K562 (cell line): ENCODE data around the gene AKAP12. TPM values are rescaled to one million over a fixed set of nuclear protein-coding genes. Genes with fewer than 3 reads are reported as not detected.

ENCODE experiments used
- ATAC-seq: fragments of 200-7000 bp; cut with Tn5 transposase; 3 replicates; pipeline ENCODE4 v1.9.1; 2020; ENCODE audit warnings: moderate library complexity
- BruUV-seq: library from RNA; stranded (reverse); fragments of 400-500 nt; replicated peaks from 2 replicates; lab custom pipeline; 2021; lab: Mats Ljungman, UMichigan
- CTCF ChIA-PET: fragments of 300-600 bp; formaldehyde crosslinking; extraction: SDS; loops from one replicate; lab custom pipeline; 2021; ENCODE audit warnings: low intra/inter-chr PET ratio; lab: Yijun Ruan, JAX
- POLR2A ChIA-PET: fragments of 300-600, 350-650 bp; sonication (Branson Sonifier 250); formaldehyde crosslinking; extraction: SDS; loops from one replicate; lab custom pipeline; 2021; ENCODE audit warnings: antibody characterized with exemption, inconsistent platforms; lab: Yijun Ruan, JAX
- DNase-seq, 4 experiments: peaks; one replicate each; pipeline versions ENCODE4 v3.0.0 to v3.0.0-alpha.2; 2011 to 2018; ENCODE audit warnings: low spot score in 3 of 4, mixed read lengths in 3 of 4; ENCODE audit errors: extremely low read depth in 1 of 4
- FAIRE-seq: peaks from 2 replicates; lab custom pipeline; 2011; peaks lifted over from hg19 to GRCh38; lab: Jason Lieb, UNC
- H2AFZ ChIP-seq: 2 replicates; pipeline ENCODE4 v1.6.0; 2011; ENCODE audit warnings: low read depth, low read length, control low read depth, inconsistent platforms
- H3K27ac ChIP-seq: fragments of 200-600 bp; 3 replicates; pipeline ENCODE4 v1.8.0; 2011; ENCODE audit warnings: low read depth, mild to moderate bottlenecking, control low read depth, inconsistent platforms, low read length, moderate library complexity, mixed read lengths; ENCODE audit errors: extremely low read depth
- H3K27me3 ChIP-seq, 2 experiments: fragments of 300-600 bp in 1 of 2; 2 replicates in 1 of 2; 3 replicates in 1 of 2; pipeline versions ENCODE4 v1.6.0 to v1.8.0; 2011; ENCODE audit warnings: inconsistent platforms in 2 of 2, low read length in 2 of 2, mild to moderate bottlenecking in 1 of 2, mixed read lengths in 1 of 2, moderate library complexity in 1 of 2; ENCODE audit not compliant: control insufficient read depth in 2 of 2, insufficient read depth in 2 of 2
- H3K36me3 ChIP-seq: fragments of 300-600 bp; 3 replicates; pipeline ENCODE4 v1.8.0; 2011; ENCODE audit warnings: mild to moderate bottlenecking, low read length, inconsistent platforms; ENCODE audit not compliant: control insufficient read depth, insufficient read depth
- H3K4me1 ChIP-seq, 2 experiments: fragments of 200-600 bp in 1 of 2; replicated peaks in 1 of 2; 2 replicates in 1 of 2; 3 replicates in 1 of 2; pipeline versions ENCODE4 v1.5.1 to v1.8.0; 2011; ENCODE audit warnings: inconsistent platforms in 2 of 2, low read length in 2 of 2, mild to moderate bottlenecking in 1 of 2, mixed read lengths in 1 of 2, moderate library complexity in 1 of 2; ENCODE audit not compliant: control insufficient read depth in 2 of 2, insufficient read depth in 2 of 2
- H3K4me2 ChIP-seq: 2 replicates; pipeline ENCODE4 v1.6.1; 2011; ENCODE audit warnings: low read length, control low read depth, inconsistent platforms, mixed read lengths; ENCODE audit not compliant: insufficient read depth
- H3K4me3 ChIP-seq: fragments of 200-600 bp; sonication (generic), shearing (Covaris generic); 2 replicates; pipeline ENCODE4 v1.5.1; 2016; ENCODE audit warnings: control low read depth, inconsistent platforms
- H3K79me2 ChIP-seq: fragments of 200-600 bp; 3 replicates; pipeline ENCODE4 v1.8.0; 2011; ENCODE audit warnings: low read length, inconsistent platforms; ENCODE audit not compliant: control insufficient read depth, insufficient read depth
- H3K9ac ChIP-seq, 2 experiments: 2 replicates each; pipeline versions ENCODE4 v1.6.0 to v1.6.1; 2011; ENCODE audit warnings: low read depth in 2 of 2, low read length in 2 of 2, control low read depth in 1 of 2, inconsistent platforms in 1 of 2, mild to moderate bottlenecking in 1 of 2, mixed read lengths in 1 of 2; ENCODE audit not compliant: insufficient read depth in 1 of 2
- H3K9me1 ChIP-seq: one replicate; pipeline ENCODE4 v1.6.0; 2011; ENCODE audit warnings: inconsistent platforms, mild to moderate bottlenecking, low read length, moderate library complexity; ENCODE audit not compliant: control insufficient read depth, insufficient read depth
- H3K9me3 ChIP-seq: replicated peaks from 2 replicates; pipeline ENCODE4 v1.5.1; 2011; ENCODE audit warnings: low read depth, low read length, inconsistent platforms; ENCODE audit not compliant: control insufficient read depth, insufficient read depth
- H4K20me1 ChIP-seq: replicated peaks from 2 replicates; pipeline ENCODE4 v1.6.1; 2011; ENCODE audit warnings: low read length, inconsistent platforms, mixed read lengths; ENCODE audit not compliant: control insufficient read depth, insufficient read depth
- CHD7 ChIP-seq: fragments of 200-600 bp; sonication (generic); IDR thresholded peaks from one replicate; pipeline ENCODE4 v1.6.1; 2012; ENCODE audit warnings: mild to moderate bottlenecking, low read depth, low read length, inconsistent platforms
- ETS2 ChIP-seq: IDR thresholded peaks from 2 replicates; pipeline ENCODE4 v1.6.1; 2016; ENCODE audit warnings: borderline replicate concordance, missing genetic modification characterization, mild to moderate bottlenecking, moderate library complexity, missing compliant biosample characterization; ENCODE audit not compliant: poor library complexity, severe bottlenecking
- ZBED1 ChIP-seq: IDR thresholded peaks from 2 replicates; pipeline ENCODE4 v1.6.1; 2014
- ZBTB1 ChIP-seq: sonication (generic); formaldehyde crosslinking; IDR thresholded peaks from 2 replicates; pipeline ENCODE4 v1.8.1; 2023; ENCODE audit warnings: missing genetic modification reagents, low read depth, mild to moderate bottlenecking, borderline replicate concordance
- ZFP30 ChIP-seq: fragments of 250-450 bp; sonication (Bioruptor Pico); IDR thresholded peaks from 2 replicates; pipeline ENCODE4 v1.8.0; 2022; ENCODE audit warnings: moderate library complexity, mild to moderate bottlenecking, inconsistent platforms, borderline replicate concordance
- ZFP91 ChIP-seq: sonication (generic); formaldehyde crosslinking; IDR thresholded peaks from 2 replicates; pipeline ENCODE4 v1.8.0; 2022; ENCODE audit warnings: mild to moderate bottlenecking, missing genetic modification reagents
- WGBS: fragments of 100-300 bp; shearing (Covaris generic); methylation state at CpG from one replicate; pipeline ENCODE4 v1.1.6; 2016; ENCODE audit warnings: low coverage, mixed read lengths; ENCODE audit not compliant: insufficient coverage; ENCODE audit errors: missing lambda C conversion rate; 5-methylcytosine and 5-hydroxymethylcytosine counted together
- in situ Hi-C: fragments of 300-500 bp; cut with MboI; formaldehyde crosslinking; loops from 4 replicates; pipeline ENCODE4 v1.15.0; 2018; ENCODE audit warnings: inconsistent platforms, mixed read lengths
- intact Hi-C: fragments of 100-400 bp; cut with micrococcal nuclease; formaldehyde crosslinking; loops from 2 replicates; pipeline ENCODE4 v1.14.2; 2022
- polyA plus RNA-seq, 8 experiments: library from polyadenylated mRNA; depleted of rRNA in 4 of 8; stranded (reverse) in 5 of 8; unstranded in 3 of 8; fragments of >200 nt; fragmentation: Nextera tagmentation in 2 of 8; fragmentation: Illumina TruSeq in 1 of 8; extraction: Ambion mirVana in 2 of 8; extraction: Trizol in 1 of 8; gene quantifications; 2 replicates each; pipeline versions ENCODE4 v1.2.1 to v1.2.3, GENCODE V29; 2011 to 2014; ENCODE audit warnings: inconsistent platforms in 1 of 8, missing spikeins in 1 of 8
- total RNA-seq, 7 experiments: library from RNA; depleted of rRNA in 6 of 7; stranded (reverse); fragments of >200 nt in 6 of 7; fragmentation: Illumina TruSeq in 2 of 7; extraction: Trizol in 2 of 7; gene quantifications; 2 replicates each; pipeline versions ENCODE4 v1.2.1 to v1.2.3, GENCODE V29; 2011 to 2021; ENCODE audit warnings: low replicate concordance in 1 of 7

AKAP12 gene
- total and polyA plus RNA-seq, 9 of the 15 experiments (the other 6 are each of a cell fraction or from before 2014, with no cell fraction given): 0.08 to 2.0 (median 0.62) TPM

GRCh38 chr6:151255811-151256210 lies 16.0 kb downstream of the AKAP12 start (continued):
- TF ChIP-seq ZFP91 (no peak), ZBTB1 (CRISPR knock-in tag) (no peak), ZFP30 (CRISPR knock-in tag) (no peak)

GRCh38 chr6:151257985-151258445 lies 18.2 kb downstream of the AKAP12 start:
- in situ Hi-C loops: no loop called here
- ChIA-PET POLR2A (interaction anchor here (0.7 to 1.3 kb wide), 2 partner anchors 14 to 27 kb away, joined by 3 read pairs; no protein-coding TSS in a partner anchor), CTCF (interaction anchor here (0.7 kb wide), 1 partner anchor 424 kb away, joined by 4 read pairs; no protein-coding TSS in a partner anchor)
- Histone ChIP-seq H3K9me1 (no peaks in the 10 kb centered on the region), H3K36me3 (no peaks in the 10 kb centered on the region), H3K4me3 (no peak overlapping the region), H4K20me1 (no peaks in the 10 kb centered on the region), H3K4me2 (no peak overlapping the region), H3K27me3 (peaks cover 27 to 47% of the 10 kb centered on the region in 2 experiments), H3K9ac (no peak overlapping the region), H3K4me1 (no peaks in the 10 kb centered on the region), H3K27ac (no peak overlapping the region), H2AFZ (no peak overlapping the region), H3K79me2 (no peaks in the 10 kb centered on the region), H3K9me3 (no peaks in the 10 kb centered on the region)
- BruUV-seq: no TSS peak
- intact Hi-C loops: no loop called here
- ATAC-seq (no peak), DNase-seq (no peak), FAIRE-seq (no peak)
- WGBS: 3% methylated on average over 4 of the region's 4 CpGs
- TF ChIP-seq ETS2 (tag) (no peak), CHD7 (no peak), ZBED1 (no peak)
